Mucosa of gallbladder (tissue), 1 donor: ENCODE measurements around the gene ZC3HAV1. TPM values are rescaled to one million over a fixed set of nuclear protein-coding genes. Genes with fewer than 3 reads are reported as not detected.
"Not testable (repeated sequence)": the region's sequence is repeated elsewhere in the genome, so short reads cannot be mapped to it uniquely, and the experiment has no call there.

Experiments used
- DNase-seq: peaks from one replicate; pipeline ENCODE4 v3.0.0-alpha.2; 2020; ENCODE audit warnings: low spot score
- total RNA-seq: library from RNA; stranded (reverse); gene quantifications from one replicate; pipeline ENCODE4 v1.2.1, GENCODE V29; 2021
- donor health status: DM: no; HTN: no; CAD: no.

Gene ZC3HAV1
- total RNA-seq, 1 donor from 2014 or later: 28.0 TPM

- no peak for DNase-seq
These were observed 2.8 kb upstream of the ZC3HAV1 start for GRCh38 chr7:139112316-139112715.

DNA sequence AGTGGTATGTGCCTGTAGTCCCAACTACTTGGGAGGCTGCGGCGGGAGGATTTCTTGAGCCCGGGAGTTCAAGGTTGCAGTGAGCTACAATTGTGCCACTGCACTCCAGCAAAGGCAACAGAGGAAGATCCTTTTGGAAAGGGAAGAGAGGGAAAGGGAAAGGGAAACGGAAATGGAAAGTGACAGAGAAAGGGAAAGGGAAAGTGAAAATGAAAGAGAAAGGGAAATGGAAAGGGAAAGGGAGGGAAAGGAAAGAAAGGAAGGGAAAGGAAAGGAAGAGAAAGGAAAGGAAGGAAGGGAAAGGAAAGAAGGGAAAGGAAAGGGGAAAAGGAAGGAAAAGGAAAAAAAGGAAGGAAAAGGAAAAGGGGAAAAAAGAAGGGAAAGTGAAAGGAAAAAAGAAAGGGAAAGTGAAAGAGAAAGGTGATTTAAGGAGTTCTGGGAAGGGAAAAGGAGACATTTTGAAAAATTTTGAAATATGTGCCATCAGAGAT is 2.3 kb upstream of the ZC3HAV1 start:
- DNase-seq: no peak

- DNase-seq: no peak
These were observed 1.6 kb upstream of the ZC3HAV1 start for GRCh38 chr7:139111147-139111546.

DNA sequence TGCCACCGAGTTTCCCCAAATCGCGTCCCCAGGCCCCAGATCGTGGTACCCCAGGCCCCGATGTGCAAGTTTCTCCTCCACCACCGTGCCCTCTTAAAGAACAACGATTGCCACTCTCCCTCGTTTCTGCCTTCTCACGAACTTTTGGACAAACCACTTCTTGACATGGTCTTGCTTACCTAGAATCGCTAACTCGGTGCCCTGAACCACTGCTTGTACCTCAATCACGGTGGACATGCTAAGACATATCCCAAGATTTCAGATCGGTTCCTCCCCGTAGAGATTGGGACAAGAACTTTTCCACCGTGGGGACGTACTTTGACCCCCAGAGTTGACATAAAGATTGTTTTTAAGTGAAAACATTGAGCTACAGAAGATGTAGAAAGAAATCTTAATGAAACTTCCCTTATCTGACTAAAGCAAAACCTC is 477 bp upstream of the ZC3HAV1 start:
- DNase-seq: no peak

DNA sequence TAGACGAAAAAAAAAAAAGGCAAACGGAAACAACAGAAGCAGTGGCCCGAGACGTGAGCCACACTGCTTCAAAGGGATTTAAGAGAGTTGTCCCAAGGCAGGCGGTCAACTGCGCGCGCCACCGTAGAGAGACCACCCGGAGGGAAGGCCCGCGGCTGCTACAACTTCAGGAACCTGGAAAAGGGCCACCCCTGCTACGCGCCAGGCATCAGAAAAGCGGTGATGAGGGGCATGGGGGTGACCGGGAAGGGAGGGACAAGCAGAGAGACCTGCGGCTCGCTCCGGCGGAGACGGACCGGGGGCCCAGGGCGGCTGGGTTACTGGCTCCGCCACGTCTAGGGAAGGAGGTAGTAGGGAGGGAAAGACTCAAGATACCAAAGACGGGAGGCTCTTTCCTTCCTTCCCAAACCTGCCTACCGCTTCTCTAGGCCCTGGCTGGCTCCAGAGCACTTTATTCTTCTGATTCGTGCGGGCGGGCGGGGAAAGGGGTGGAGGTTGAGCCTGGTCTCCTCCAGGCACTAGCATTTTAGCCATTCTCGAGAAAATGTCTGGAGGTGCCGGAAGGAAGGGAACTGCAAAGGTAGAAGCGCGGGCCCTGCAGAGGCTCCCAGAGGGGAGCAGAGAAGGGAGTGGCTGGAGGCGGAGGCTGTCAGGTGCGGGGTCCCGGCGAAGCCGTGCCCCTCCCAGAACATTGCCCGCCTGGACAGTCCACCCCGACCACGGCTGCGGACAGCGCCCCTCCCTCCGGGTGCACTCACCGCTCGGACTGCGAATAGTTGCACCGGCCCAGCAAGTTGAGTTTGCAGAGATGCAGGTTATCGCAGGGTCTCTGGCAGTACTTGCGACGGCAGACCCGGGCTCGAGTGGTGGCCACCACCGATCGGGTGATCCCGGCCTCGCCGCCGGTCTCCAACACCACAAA is 993 bp downstream of the ZC3HAV1 start:
- no peak for DNase-seq

DNA sequence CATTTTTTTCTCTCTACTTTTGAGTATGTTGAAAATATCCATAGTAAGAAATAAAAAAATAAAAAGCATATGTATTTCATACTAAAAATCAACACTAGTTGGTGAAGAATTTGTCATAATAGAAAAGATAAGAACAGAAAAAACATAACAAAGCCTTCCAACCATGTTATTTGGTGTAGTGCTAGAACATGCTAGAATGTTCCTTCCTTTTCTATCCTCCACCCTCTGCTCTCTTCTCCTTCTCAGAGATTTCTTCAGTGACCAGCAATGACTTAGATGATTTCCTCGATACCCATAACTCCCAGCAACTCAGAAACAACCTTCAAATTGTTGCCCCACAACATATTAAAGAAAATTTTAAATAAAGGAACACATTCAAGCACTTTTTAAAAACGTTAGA is 2.6 kb downstream of the ZC3HAV1 start:
- DNase-seq: no peak

- DNase-seq: not testable (repeated sequence)
These were observed 3.3 kb downstream of the ZC3HAV1 start for GRCh38 chr7:139106227-139106626.

- no peak for DNase-seq
These were observed 4.0 kb downstream of the ZC3HAV1 start for GRCh38 chr7:139105484-139105883.

DNA sequence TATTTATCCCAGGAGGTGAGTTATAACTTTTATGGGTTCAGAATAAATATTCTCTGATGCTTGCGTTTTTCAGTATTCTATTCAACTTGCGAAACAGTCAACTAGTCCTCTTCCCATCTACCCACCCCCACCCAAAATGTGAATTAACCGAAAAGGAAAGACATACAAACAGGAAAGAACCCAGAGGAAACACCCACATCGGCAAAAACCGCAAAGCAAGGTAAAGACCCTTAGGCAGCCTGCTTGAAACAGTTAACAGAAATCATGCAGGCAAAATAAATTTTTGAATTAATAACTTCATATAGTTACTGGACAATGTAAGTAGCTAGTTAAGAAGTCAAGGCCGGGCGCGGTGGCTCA is 5.4 kb downstream of the ZC3HAV1 start:
- DNase-seq: no peak

GRCh38 chr7:139103057-139103815 is 6.3 kb downstream of the ZC3HAV1 start:
- DNase-seq: no peak

GRCh38 chr7:139101637-139102158 is 7.8 kb downstream of the ZC3HAV1 start:
- DNase-seq: not testable (repeated sequence)

DNA sequence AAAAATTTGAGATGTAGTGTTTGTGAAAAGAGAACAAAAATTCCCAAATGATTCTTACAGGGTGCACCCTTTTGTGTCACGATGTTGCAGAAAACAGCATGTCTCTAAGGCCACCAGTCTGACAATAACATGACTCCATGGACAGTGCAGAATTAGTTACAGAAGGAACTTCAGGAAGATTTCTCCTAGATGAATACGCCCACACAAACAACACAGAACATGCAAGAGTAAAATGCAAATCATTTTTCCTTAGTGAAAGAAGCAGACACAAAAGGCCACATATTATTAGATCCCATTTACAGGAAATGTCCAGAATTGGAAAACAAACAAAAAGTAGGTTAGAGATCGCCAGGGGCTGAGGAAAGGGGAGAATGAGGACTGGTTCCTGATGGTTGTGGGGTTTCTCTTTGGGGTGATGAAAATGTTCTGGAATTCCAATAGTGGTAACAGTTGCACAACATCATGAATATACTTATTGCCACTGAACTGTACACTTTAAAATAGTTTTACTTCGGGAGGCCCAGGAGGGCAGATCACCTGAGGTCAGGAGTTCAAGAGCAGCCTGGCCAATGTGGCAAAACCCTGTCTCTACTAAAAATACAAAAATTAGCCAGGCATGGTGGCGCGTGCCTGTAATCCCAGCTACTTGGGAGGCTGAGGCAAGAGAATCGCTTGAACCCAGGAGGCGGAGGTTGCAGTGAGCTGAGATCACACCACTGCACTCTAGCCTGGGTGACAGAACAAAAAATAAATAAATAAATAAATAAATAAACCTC is 10.2 kb downstream of the ZC3HAV1 start:
- DNase-seq: no peak

GRCh38 chr7:139095194-139095659 is 14.3 kb downstream of the ZC3HAV1 start:
- peak; percentile 38 for DNase-seq

GRCh38 chr7:139094596-139094995 is 14.9 kb downstream of the ZC3HAV1 start:
- no peak for DNase-seq

DNA sequence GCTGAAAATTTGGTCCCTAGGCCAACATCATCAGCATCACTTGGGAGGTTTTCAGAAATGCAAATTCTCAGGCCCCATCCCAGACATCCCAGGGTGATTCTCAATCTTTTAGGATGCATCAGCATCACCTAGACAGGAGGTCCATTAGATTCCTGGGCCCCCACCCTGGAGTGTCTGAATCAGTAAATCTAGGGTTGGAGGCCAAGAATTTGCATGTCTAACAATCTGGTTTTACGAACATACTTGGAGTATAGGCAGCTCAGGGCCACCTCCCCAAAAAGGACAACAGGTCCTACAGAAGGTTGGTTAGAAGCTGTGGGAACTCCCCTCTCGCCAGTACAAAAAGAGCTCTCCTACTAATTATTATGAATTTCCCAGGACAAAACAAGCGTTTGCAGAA is 15.5 kb downstream of the ZC3HAV1 start:
- DNase-seq: no peak

DNA sequence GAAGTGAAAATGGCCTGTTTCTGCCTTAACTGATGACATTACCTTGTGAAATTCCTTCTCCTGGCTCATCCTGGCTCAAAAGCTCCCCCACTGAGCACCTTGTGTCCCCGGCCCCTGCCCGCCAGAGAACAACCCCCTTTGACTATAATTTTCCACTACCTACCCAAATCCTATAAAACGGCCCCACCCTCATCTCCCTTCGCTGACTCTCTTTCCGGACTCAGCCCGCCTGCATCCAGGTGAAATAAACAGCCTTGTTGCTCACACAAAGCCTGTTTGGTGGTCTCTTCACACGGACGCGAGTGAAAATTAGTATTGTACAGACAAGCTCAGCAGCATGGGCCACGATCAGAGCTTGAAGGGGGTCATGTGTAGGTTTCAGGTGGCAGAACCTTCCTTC is 16.0 kb downstream of the ZC3HAV1 start:
- DNase-seq: not testable (repeated sequence)

GRCh38 chr7:139092090-139092796 is 17.3 kb downstream of the ZC3HAV1 start:
- DNase-seq: no peak

DNA sequence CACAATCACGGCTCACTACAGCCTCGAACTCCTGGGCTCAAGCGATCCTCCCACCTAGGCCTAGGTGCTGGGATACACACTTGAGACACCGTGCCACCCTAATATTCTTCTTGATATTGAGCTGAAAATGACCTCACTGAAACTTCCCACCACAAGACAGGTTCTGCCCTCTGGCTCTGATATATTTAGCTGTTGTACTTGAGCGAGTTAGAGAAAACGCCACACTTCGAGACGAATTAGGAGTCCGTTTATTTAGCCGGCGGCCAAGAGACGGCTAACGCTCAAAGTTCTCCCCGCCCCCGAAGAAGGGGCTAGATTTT is 17.9 kb downstream of the ZC3HAV1 start:
- DNase-seq: no peak

DNA sequence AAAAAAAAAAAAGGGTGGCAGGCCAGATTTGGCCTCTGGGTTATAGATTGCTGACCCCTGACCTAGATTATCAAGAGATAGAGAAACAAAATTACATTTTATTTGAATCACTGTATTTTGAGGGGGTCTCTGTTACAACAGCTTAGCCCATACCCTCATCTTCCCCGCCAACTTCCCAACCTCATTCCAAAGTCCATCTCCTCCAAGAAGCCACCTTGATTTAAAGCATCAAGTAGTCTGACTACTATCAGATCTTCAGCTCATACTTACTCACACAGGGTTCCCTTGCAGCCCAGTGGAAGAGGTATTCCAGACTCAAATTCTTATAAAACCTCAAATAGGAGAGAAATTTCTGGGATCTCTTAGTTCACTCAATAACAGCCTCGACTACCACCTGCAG is 20.4 kb downstream of the ZC3HAV1 start:
- no peak for DNase-seq

GRCh38 chr7:139088268-139088667 is 21.3 kb downstream of the ZC3HAV1 start:
- no peak for DNase-seq

GRCh38 chr7:139087212-139087611 is 22.3 kb downstream of the ZC3HAV1 start:
- no peak for DNase-seq
